HG03196 (cell line): ENCODE results near the gene PSMD13.
A peak's percentile ranks its signal among the peaks of the same experiment; 100 is the strongest.
"Not testable (repeated sequence)": the region's sequence is repeated elsewhere in the genome, so short reads cannot be mapped to it uniquely, and the experiment has no call there.

Source experiments
- ATAC-seq: cut with Tn5 transposase; IDR thresholded peaks from one replicate; pipeline ENCODE4 v1.9.1; 2021; ENCODE audit not compliant: unreplicated experiment

PSMD13 gene

GRCh38 chr11:216081-216974 lies 20.4 kb upstream of the PSMD13 start:
- ATAC-seq, result no peak

GRCh38 chr11:217704-218103 lies 19.1 kb upstream of the PSMD13 start:
- no peak for ATAC-seq

GRCh38 chr11:218815-219593 lies 17.8 kb upstream of the PSMD13 start:
- ATAC-seq, result no peak

- not testable (repeated sequence) for ATAC-seq
These were observed 16.0 kb upstream of the PSMD13 start for GRCh38 chr11:220641-221215.

- no peak for ATAC-seq
These were observed 15.2 kb upstream of the PSMD13 start for GRCh38 chr11:221539-221938.

- ATAC-seq, result no peak
These were observed 14.6 kb upstream of the PSMD13 start for GRCh38 chr11:221998-222789.

GRCh38 chr11:223026-223789 lies 13.6 kb upstream of the PSMD13 start:
- ATAC-seq, result no peak

- no peak for ATAC-seq
These were observed 12.9 kb upstream of the PSMD13 start for GRCh38 chr11:223884-224283.

GRCh38 chr11:224424-224823 lies 12.4 kb upstream of the PSMD13 start:
- ATAC-seq, result no peak

GRCh38 chr11:225734-226453 lies 10.9 kb upstream of the PSMD13 start:
- ATAC-seq, result no peak

GRCh38 chr11:227824-228379 lies 8.9 kb upstream of the PSMD13 start:
- no peak for ATAC-seq

- ATAC-seq, result no peak
These were observed 6.3 kb upstream of the PSMD13 start for GRCh38 chr11:230431-230830.

- ATAC-seq, result no peak
These were observed 3.8 kb upstream of the PSMD13 start for GRCh38 chr11:232783-233565.

GRCh38 chr11:235180-235579 lies 1.6 kb upstream of the PSMD13 start:
- ATAC-seq, result no peak

GRCh38 chr11:235609-235996 lies 1.2 kb upstream of the PSMD13 start:
- ATAC-seq, result no peak

GRCh38 chr11:235997-236773 lies 591 bp upstream of the PSMD13 start, which contains the start of gene SIRT3:
Gene SIRT3 (minus strand): TSS chr11:236342. CDS start chr11:236328, 14 bp downstream.
- ATAC-seq, result peak; percentile 71

GRCh38 chr11:238346-238745 lies 1.6 kb downstream of the PSMD13 start:
- ATAC-seq, result not testable (repeated sequence)

GRCh38 chr11:240315-240714 lies 3.5 kb downstream of the PSMD13 start:
- ATAC-seq, result no peak
